K562 (cell line): ENCODE results near the gene CMTM1. TPM values are rescaled to one million over a fixed set of nuclear protein-coding genes. Genes with fewer than 3 reads are reported as not detected.

Experiments
- ARID1B ChIP-seq: fragments of 450-650 bp; IDR thresholded peaks from 2 replicates; pipeline ENCODE4 v1.6.1; 2016; ENCODE audit warnings: antibody characterized with exemption, mild to moderate bottlenecking, inconsistent platforms
- BACH1 ChIP-seq: fragments of 200-800 bp; sonication (Bioruptor generic); IDR thresholded peaks from 2 replicates; pipeline ENCODE4 v1.6.1; 2016; ENCODE audit warnings: missing genetic modification characterization, missing compliant biosample characterization
- CUX1 ChIP-seq: fragments of 200-800 bp; sonication (Bioruptor generic); IDR thresholded peaks from 2 replicates; pipeline ENCODE4 v1.6.1; 2016; ENCODE audit warnings: missing genetic modification characterization, missing compliant biosample characterization
- E2F3 ChIP-seq: fragments of 250-450 bp; sonication (Bioruptor Pico); IDR thresholded peaks from 2 replicates; pipeline ENCODE4 v1.4.0; 2020; ENCODE audit warnings: mild to moderate bottlenecking
- HDAC2 ChIP-seq: fragments of 450-650 bp; IDR thresholded peaks from 2 replicates; pipeline ENCODE4 v1.6.1; 2016; ENCODE audit warnings: mild to moderate bottlenecking
- L3MBTL2 ChIP-seq: fragments of 450-650 bp; IDR thresholded peaks from 2 replicates; pipeline ENCODE4 v1.6.1; 2016; ENCODE audit warnings: mild to moderate bottlenecking, moderate library complexity
- NFIX ChIP-seq: fragments of 250-450 bp; sonication (Bioruptor Pico); IDR thresholded peaks from 2 replicates; pipeline ENCODE4 v1.4.0; 2020; ENCODE audit warnings: low read depth, mild to moderate bottlenecking, moderate library complexity
- PHF20 ChIP-seq: fragments of 450-650 bp; IDR thresholded peaks from 2 replicates; pipeline ENCODE4 v1.6.1; 2018; ENCODE audit not compliant: partially characterized antibody
- POLR2A ChIP-seq: fragments of 450-650 bp; conservative IDR thresholded peaks from 2 replicates; pipeline ENCODE4 v1.6.1; 2016
- POU5F1 ChIP-seq: fragments of 150-350 bp; IDR thresholded peaks from 2 replicates; pipeline ENCODE4 v1.6.1; 2014; ENCODE audit warnings: borderline replicate concordance, low read length, low read depth, mild to moderate bottlenecking; ENCODE audit not compliant: partially characterized antibody
- SNAPC5 ChIP-seq: fragments of 250-450 bp; sonication (Bioruptor Pico); IDR thresholded peaks from 2 replicates; pipeline ENCODE4 v1.8.0; 2021; ENCODE audit warnings: moderate library complexity, mild to moderate bottlenecking, inconsistent platforms
- SUPT5H ChIP-seq: fragments of 450-650 bp; IDR thresholded peaks from 2 replicates; pipeline ENCODE4 v1.6.1; 2016
- THRA ChIP-seq: fragments of 450-650 bp; IDR thresholded peaks from 2 replicates; pipeline ENCODE4 v1.6.1; 2017; ENCODE audit warnings: mild to moderate bottlenecking, moderate library complexity
- TRIM24 ChIP-seq, 2 experiments: fragments of 450-650 bp; IDR thresholded peaks; 2 replicates each; pipeline ENCODE4 v1.6.1; 2016
- ZNF395 ChIP-seq: fragments of 200-800 bp; sonication (Bioruptor generic); IDR thresholded peaks from 2 replicates; pipeline ENCODE4 v1.6.1; 2017; ENCODE audit warnings: missing genetic modification characterization, missing compliant biosample characterization
- ZNF740 ChIP-seq, 3 experiments: fragments of 200-800 bp in 1 of 3; sonication (Bioruptor generic) in 1 of 3; sonication (generic) in 1 of 3; formaldehyde crosslinking in 1 of 3; IDR thresholded peaks; 2 replicates each; pipeline versions ENCODE4 v1.6.1 to v1.8.0; 2016 to 2022; ENCODE audit warnings: mild to moderate bottlenecking in 2 of 3, missing compliant biosample characterization in 2 of 3, missing genetic modification characterization in 2 of 3, missing genetic modification reagents in 1 of 3
- ZNF79 ChIP-seq: fragments of 250-450 bp; sonication (Bioruptor Pico); IDR thresholded peaks from 2 replicates; pipeline ENCODE4 v1.4.0; 2020; ENCODE audit warnings: low read depth, mild to moderate bottlenecking, moderate library complexity
- polyA plus RNA-seq, 8 experiments: library from polyadenylated mRNA; depleted of rRNA in 4 of 8; stranded (reverse) in 5 of 8; unstranded in 3 of 8; fragments of >200 nt; fragmentation: Nextera tagmentation in 2 of 8; fragmentation: Illumina TruSeq in 1 of 8; extraction: Ambion mirVana in 2 of 8; extraction: Trizol in 1 of 8; gene quantifications; 2 replicates each; pipeline versions ENCODE4 v1.2.1 to v1.2.3, GENCODE V29; 2011 to 2014; ENCODE audit warnings: inconsistent platforms in 1 of 8, missing spikeins in 1 of 8
- total RNA-seq, 7 experiments: library from RNA; depleted of rRNA in 6 of 7; stranded (reverse); fragments of >200 nt in 6 of 7; fragmentation: Illumina TruSeq in 2 of 7; extraction: Trizol in 2 of 7; gene quantifications; 2 replicates each; pipeline versions ENCODE4 v1.2.1 to v1.2.3, GENCODE V29; 2011 to 2021; ENCODE audit warnings: low replicate concordance in 1 of 7

The CMTM1 gene
- total and polyA plus RNA-seq, 9 of the 15 experiments (the other 6 are each of a cell fraction or from before 2014, with no cell fraction given), result 0.25 to 2.6 (median 1.1) TPM; not detected in 2

GRCh38 chr16:66603537-66604375, 37.5 kb downstream of the CMTM1 start (continued):
- TF ChIP-seq ZNF395 (CRISPR knock-in tag) (peak; percentile 95), E2F3 (CRISPR knock-in tag) (0 out of 2 replicates have a peak, but pooled peaks have one; percentile 66), HDAC2 (peak; percentile 57; the same call in 1 of the 2 replicates), THRA (no peak), POLR2A (peak; percentile 69), ZNF740 (CRISPR knock-in tag; IDR thresholded peaks at IDR 0.05) (peak; percentile 65; the same call in 1 of the 2 replicates), ZNF740 (tag; IDR thresholded peaks at IDR 0.05) (peak in 1 of 2 experiments; percentile 92; a peak in 1 of 4 replicates), ARID1B (peak; percentile 59), TRIM24 (IDR thresholded peaks at IDR 0.05) (peak in 1 of 2 experiments; percentile 29; a peak in 1 of 4 replicates), CUX1 (peak; percentile 89), ZNF79 (CRISPR knock-in tag) (peak; percentile 81), SNAPC5 (CRISPR knock-in tag) (peak; percentile 45; the same call in 1 of the 2 replicates), PHF20 (peak; percentile 61), POU5F1 (no peak), SUPT5H (peak; percentile 56), L3MBTL2 (peak; percentile 13; the same call in 1 of the 2 replicates), BACH1 (tag) (peak; percentile 57; the same call in 1 of the 2 replicates), NFIX (CRISPR knock-in tag) (peak; percentile 19; the same call in 1 of the 2 replicates)
